HG02763 (cell line): Measurements from ENCODE around the gene ZKSCAN1.
"Not testable (repeated sequence)": the region's sequence is repeated elsewhere in the genome, so short reads cannot be mapped to it uniquely, and the experiment has no call there.

Source experiments
- ATAC-seq: cut with Tn5 transposase; IDR thresholded peaks from one replicate; pipeline ENCODE4 v1.9.1; 2021; ENCODE audit warnings: mild to moderate bottlenecking, moderate library complexity; ENCODE audit not compliant: unreplicated experiment

The ZKSCAN1 gene

GRCh38 chr7:100000239-100000638, 15.2 kb upstream of the ZKSCAN1 start:
- ATAC-seq = no peak

GRCh38 chr7:100003711-100004661, 11.4 kb upstream of the ZKSCAN1 start:
- ATAC-seq = no peak

GRCh38 chr7:100007887-100008286, 7.5 kb upstream of the ZKSCAN1 start:
- ATAC-seq = no peak

GRCh38 chr7:100008525-100008924, 6.9 kb upstream of the ZKSCAN1 start:
- ATAC-seq = no peak

GRCh38 chr7:100009952-100010351, 5.4 kb upstream of the ZKSCAN1 start:
- not testable (repeated sequence) for ATAC-seq

- ATAC-seq = no peak
Observed at GRCh38 chr7:100010901-100011300, 4.5 kb upstream of the ZKSCAN1 start.

GRCh38 chr7:100011516-100011915, 3.9 kb upstream of the ZKSCAN1 start:
- no peak for ATAC-seq

GRCh38 chr7:100012385-100013327, 2.7 kb upstream of the ZKSCAN1 start:
- ATAC-seq = not testable (repeated sequence)

GRCh38 chr7:100013328-100013676, 2.1 kb upstream of the ZKSCAN1 start:
- ATAC-seq = no peak

- ATAC-seq = no peak
Observed at GRCh38 chr7:100016215-100016901, 962 bp downstream of the ZKSCAN1 start.

- no peak for ATAC-seq
Observed at GRCh38 chr7:100017300-100017699, 1.9 kb downstream of the ZKSCAN1 start.

- no peak for ATAC-seq
Observed at GRCh38 chr7:100017875-100018274, 2.5 kb downstream of the ZKSCAN1 start.

GRCh38 chr7:100019908-100020307, 4.5 kb downstream of the ZKSCAN1 start:
- ATAC-seq = no peak

- no peak for ATAC-seq
Observed at GRCh38 chr7:100021297-100021696, 5.9 kb downstream of the ZKSCAN1 start.

- no peak for ATAC-seq
Observed at GRCh38 chr7:100022621-100023020, 7.2 kb downstream of the ZKSCAN1 start.

GRCh38 chr7:100023526-100023925, 8.1 kb downstream of the ZKSCAN1 start:
- ATAC-seq = no peak

- no peak for ATAC-seq
Observed at GRCh38 chr7:100024020-100024619, 8.7 kb downstream of the ZKSCAN1 start.

- ATAC-seq = no peak
Observed at GRCh38 chr7:100027197-100027596, 11.8 kb downstream of the ZKSCAN1 start.

GRCh38 chr7:100029596-100029995, 14.2 kb downstream of the ZKSCAN1 start:
- no peak for ATAC-seq

- ATAC-seq = no peak
Observed at GRCh38 chr7:100033526-100033925, 18.1 kb downstream of the ZKSCAN1 start.
